Skeletal muscle tissue (tissue), 4 donors: ENCODE results near the gene TBX1. TPM values are rescaled to one million over a fixed set of nuclear protein-coding genes. Genes with fewer than 3 reads are reported as not detected.
"Not testable (repeated sequence)": the region's sequence is repeated elsewhere in the genome, so short reads cannot be mapped to it uniquely, and the experiment has no call there.

Experiments used
- H3K27ac ChIP-seq: one replicate; pipeline ENCODE4 v1.7.0; 2013; ENCODE audit warnings: mild to moderate bottlenecking, low read depth, low read length, inconsistent platforms
- H3K27me3 ChIP-seq, 3 donors: one replicate each; pipeline ENCODE4 v1.7.0; 2013; ENCODE audit warnings: low read length in 3 of 3; ENCODE audit not compliant: control insufficient read depth in 3 of 3, insufficient read depth in 3 of 3
- H3K36me3 ChIP-seq, 3 donors: one replicate each; pipeline ENCODE4 v1.7.0; 2013; ENCODE audit warnings: low read length in 3 of 3; ENCODE audit not compliant: control insufficient read depth in 3 of 3, insufficient read depth in 3 of 3
- H3K4me1 ChIP-seq, 3 donors: one replicate each; pipeline ENCODE4 v1.7.0; 2013; ENCODE audit warnings: low read length in 3 of 3, mild to moderate bottlenecking in 3 of 3; ENCODE audit not compliant: control insufficient read depth in 3 of 3, insufficient read depth in 3 of 3
- H3K4me3 ChIP-seq, 3 donors: one replicate each; pipeline ENCODE4 v1.7.0; 2013; ENCODE audit warnings: low read length in 3 of 3
- H3K9ac ChIP-seq, 3 donors: one replicate each; pipeline ENCODE4 v1.7.0; 2013; ENCODE audit warnings: low read length in 3 of 3, mild to moderate bottlenecking in 3 of 3, moderate library complexity in 2 of 3, low read depth in 1 of 3
- H3K9me3 ChIP-seq, 3 donors: one replicate each; pipeline ENCODE4 v1.7.0; 2013; ENCODE audit warnings: low read length in 3 of 3; ENCODE audit not compliant: control insufficient read depth in 3 of 3
- total RNA-seq: library from RNA; depleted of rRNA; stranded (reverse); fragments of >200 nt; gene quantifications from one replicate; pipeline ENCODE4 v1.2.3, GENCODE V29; 2014
- donor health status: Osteomylitis.

TBX1 gene
- total RNA-seq, 1 donor from 2014 or later = 4.2 TPM

- peaks cover 0 to 3% (median 2%) of the 10 kb centered on the region in 3 donors for H3K36me3 ChIP-seq
- peaks cover 0 to 16% (median 11%) of the 10 kb centered on the region in 3 donors for H3K4me1 ChIP-seq
- no peak overlapping the region for H3K27ac ChIP-seq
- H3K9me3 ChIP-seq = no peaks in the 10 kb centered on the region
- H3K27me3 ChIP-seq = peaks cover 13 to 32% (median 21%) of the 10 kb centered on the region in 3 donors
- no peak overlapping the region for H3K4me3 ChIP-seq
- H3K9ac ChIP-seq = no peak overlapping the region
These were observed 37.7 kb upstream of the TBX1 start for GRCh38 chr22:19722982-19723231.

GRCh38 chr22:19723232-19723982 is 37.2 kb upstream of the TBX1 start, which contains the start of gene GP1BB:
TSS of gene GP1BB (plus strand) at chr22:19723539. CDS start at chr22:19723570, 31 bp downstream.
- no peak within 1 kb of the TSS for H3K27ac ChIP-seq
- no peaks in the 10 kb centered on the region for H3K9me3 ChIP-seq
- H3K4me1 ChIP-seq = peaks cover 0 to 15% (median 10%) of the 10 kb centered on the region in 3 donors
- H3K27me3 ChIP-seq = peaks cover 13 to 32% (median 21%) of the 10 kb centered on the region in 3 donors
- no peak within 1 kb of the TSS for H3K9ac ChIP-seq
- H3K4me3 ChIP-seq = no peak within 1 kb of the TSS
- peaks cover 0 to 3% (median 2%) of the 10 kb centered on the region in 3 donors for H3K36me3 ChIP-seq

- Histone ChIP-seq H3K4me1 (peaks cover 0 to 8% (median 5%) of the 10 kb centered on the region in 3 donors), H3K4me3 (no peak overlapping the region), H3K36me3 (peaks cover 0 to 3% (median 2%) of the 10 kb centered on the region in 3 donors), H3K9ac (no peak overlapping the region), H3K27ac (no peak overlapping the region), H3K27me3 (peaks cover 13 to 32% (median 21%) of the 10 kb centered on the region in 3 donors), H3K9me3 (no peaks in the 10 kb centered on the region)
These were observed 36.4 kb upstream of the TBX1 start for GRCh38 chr22:19723983-19724827.

- H3K27me3 ChIP-seq = peaks cover 13 to 24% (median 21%) of the 10 kb centered on the region in 3 donors
- no peak overlapping the region for H3K27ac ChIP-seq
- peaks cover 0 to 6% (median 3%) of the 10 kb centered on the region in 3 donors for H3K4me1 ChIP-seq
These were observed 35.5 kb upstream of the TBX1 start for GRCh38 chr22:19724927-19725661.

GRCh38 chr22:19726064-19726788 is 34.4 kb upstream of the TBX1 start:
- H3K27ac ChIP-seq, H3K4me3 ChIP-seq, H3K9me3 ChIP-seq, H3K36me3 ChIP-seq, H3K9ac ChIP-seq: not testable (repeated sequence)
- Histone ChIP-seq H3K27me3 (peaks cover 13 to 21% (median 20%) of the 10 kb centered on the region in 3 donors), H3K4me1 (peaks cover 3 to 17% (median 12%) of the 10 kb centered on the region in 3 donors)

More at GRCh38 chr22:19724927-19725661, 35.5 kb upstream of the TBX1 start:
- no peak overlapping the region for H3K4me3 ChIP-seq
- no peaks in the 10 kb centered on the region for H3K9me3 ChIP-seq
- H3K9ac ChIP-seq = no peak overlapping the region
- H3K36me3 ChIP-seq = peaks cover 0 to 3% (median 2%) of the 10 kb centered on the region in 3 donors

GRCh38 chr22:19727310-19728150 is 33.0 kb upstream of the TBX1 start:
- Histone ChIP-seq H3K9me3 (no peaks in the 10 kb centered on the region), H3K36me3 (peaks cover 0 to 2% (median 0%) of the 10 kb centered on the region in 3 donors), H3K27ac (no peak overlapping the region), H3K9ac (no peak overlapping the region), H3K4me1 (peaks cover 3 to 17% (median 12%) of the 10 kb centered on the region in 3 donors), H3K4me3 (no peak overlapping the region), H3K27me3 (peaks cover 13 to 21% (median 14%) of the 10 kb centered on the region in 3 donors)

GRCh38 chr22:19728271-19728670 is 32.3 kb upstream of the TBX1 start:
- no peak overlapping the region for H3K27ac ChIP-seq
- H3K4me3 ChIP-seq = no peak overlapping the region
- H3K27me3 ChIP-seq = peaks cover 13 to 17% (median 14%) of the 10 kb centered on the region in 3 donors

GRCh38 chr22:19728836-19729235 is 31.7 kb upstream of the TBX1 start:
- no peak overlapping the region for H3K9ac ChIP-seq
- no peaks in the 10 kb centered on the region for H3K36me3 ChIP-seq
- H3K27me3 ChIP-seq = peaks cover 13 to 15% (median 14%) of the 10 kb centered on the region in 3 donors
- H3K9me3 ChIP-seq = no peaks in the 10 kb centered on the region
- peaks cover 3 to 11% (median 8%) of the 10 kb centered on the region in 3 donors for H3K4me1 ChIP-seq
- H3K27ac ChIP-seq = no peak overlapping the region
- H3K4me3 ChIP-seq = no peak overlapping the region

More at GRCh38 chr22:19728271-19728670, 32.3 kb upstream of the TBX1 start:
- no peaks in the 10 kb centered on the region for H3K36me3 ChIP-seq
- no peaks in the 10 kb centered on the region for H3K9me3 ChIP-seq
- no peak overlapping the region for H3K9ac ChIP-seq
- peaks cover 3 to 13% (median 8%) of the 10 kb centered on the region in 3 donors for H3K4me1 ChIP-seq
